PC-9 (cell line): ENCODE measurements around the gene COX4I2. TPM values are rescaled to one million over a fixed set of nuclear protein-coding genes. Genes with fewer than 3 reads are reported as not detected.
"Not testable (repeated sequence)": the region's sequence is repeated elsewhere in the genome, so short reads cannot be mapped to it uniquely, and the experiment has no call there.

ENCODE experiments used
- BruUV-seq: library from RNA; stranded (reverse); fragments of 400-500 nt; replicated peaks from 2 replicates; lab custom pipeline; 2021; lab: Mats Ljungman, UMichigan
- CTCF ChIA-PET: fragments of 300-600 bp; sonication (Branson Sonifier 250); formaldehyde crosslinking; loops from one replicate; lab custom pipeline; 2022; ENCODE audit warnings: antibody characterized with exemption; lab: Charles Lee
- POLR2A ChIA-PET: fragments of 300-600 bp; sonication (Branson Sonifier 250); formaldehyde crosslinking; loops from one replicate; lab custom pipeline; 2022; ENCODE audit warnings: antibody characterized with exemption; ENCODE audit not compliant: unreplicated experiment; lab: Charles Lee
- DNase-seq, 2 experiments: peaks; one replicate each; pipeline versions ENCODE4 v3.0.0 to v3.0.0-alpha.2; 2015 to 2022; ENCODE audit warnings: mixed read lengths in 1 of 2
- H2AFZ ChIP-seq: fragments of 200-600 bp; sonication (generic); 2 replicates; pipeline ENCODE4 v1.8.1; 2017; ENCODE audit warnings: antibody characterized with exemption
- H3F3A ChIP-seq: fragments of 200-600 bp; sonication (generic); 2 replicates; pipeline ENCODE4 v1.8.1; 2017; ENCODE audit warnings: antibody characterized with exemption, mild to moderate bottlenecking, low read depth; ENCODE audit not compliant: insufficient read depth
- H3K27ac ChIP-seq: fragments of 200-600 bp; sonication (generic); 2 replicates; pipeline ENCODE4 v1.6.1; 2016; ENCODE audit warnings: mixed run types
- H3K27me3 ChIP-seq: fragments of 200-600 bp; sonication (generic); 2 replicates; pipeline ENCODE4 v1.6.1; 2016; ENCODE audit warnings: low read depth, mixed run types; ENCODE audit not compliant: insufficient read depth
- H3K36me3 ChIP-seq: fragments of 200-600 bp; sonication (generic); 2 replicates; pipeline ENCODE4 v1.6.1; 2016; ENCODE audit warnings: low read depth, mixed run types
- H3K4me1 ChIP-seq: fragments of 200-600 bp; sonication (generic); replicated peaks from 2 replicates; pipeline ENCODE4 v1.6.1; 2016; ENCODE audit warnings: mixed run types; ENCODE audit not compliant: insufficient read depth
- H3K4me2 ChIP-seq: fragments of 200-600 bp; sonication (generic); 2 replicates; pipeline ENCODE4 v1.6.1; 2017; ENCODE audit warnings: mixed run types
- H3K4me3 ChIP-seq: fragments of 200-600 bp; sonication (generic); 2 replicates; pipeline ENCODE4 v1.6.1; 2016; ENCODE audit warnings: mixed run types
- H3K79me2 ChIP-seq: fragments of 200-600 bp; sonication (generic); 2 replicates; pipeline ENCODE4 v1.6.1; 2017; ENCODE audit warnings: low read depth, mixed run types
- H3K9me2 ChIP-seq: fragments of 200-600 bp; sonication (generic); 2 replicates; pipeline ENCODE4 v1.8.1; 2017; ENCODE audit warnings: mild to moderate bottlenecking; ENCODE audit not compliant: insufficient read depth
- H3K9me3 ChIP-seq: fragments of 200-600 bp; sonication (generic); 2 replicates; pipeline ENCODE4 v1.8.1; 2016; ENCODE audit warnings: low read depth; ENCODE audit not compliant: insufficient read depth
- H4K20me1 ChIP-seq: fragments of 200-600 bp; sonication (generic); 2 replicates; pipeline ENCODE4 v1.8.1; 2017; ENCODE audit not compliant: insufficient read depth
- CTCF ChIP-seq: fragments of 200-600 bp; sonication (generic); conservative IDR thresholded peaks from 2 replicates; pipeline ENCODE4 v1.6.1; 2017; ENCODE audit warnings: mixed run types, antibody characterized with exemption, mild to moderate bottlenecking, moderate library complexity
- EZH2 ChIP-seq: fragments of 200-600 bp; sonication (generic); IDR thresholded peaks from 2 replicates; pipeline ENCODE4 v1.8.0; 2017; ENCODE audit warnings: antibody characterized with exemption, low read depth
- intact Hi-C: fragments of 100-400 bp; cut with micrococcal nuclease; formaldehyde crosslinking; loops from one replicate; pipeline ENCODE4 v1.10.0; 2022; ENCODE audit not compliant: unreplicated experiment
- total RNA-seq: library from RNA; stranded (reverse); gene quantifications from 2 replicates; pipeline ENCODE4 v1.2.3, GENCODE V29; 2021

The COX4I2 gene
- total RNA-seq, 1 experiment from 2014 or later: not detected

GRCh38 chr20:31644701-31645100 is 7.0 kb downstream of the COX4I2 start:
- no peaks in the 10 kb centered on the region for H3F3A ChIP-seq
- H4K20me1 ChIP-seq: no peaks in the 10 kb centered on the region
- CTCF ChIA-PET: interaction anchor here (0.6 to 0.7 kb wide), 2 partner anchors 10 to 32 kb away, joined by 5 to 9 read pairs; no protein-coding TSS in a partner anchor
- H3K4me1 ChIP-seq: no peaks in the 10 kb centered on the region
- H2AFZ ChIP-seq: no peak overlapping the region
- intact Hi-C loops: no loop called here
- H3K79me2 ChIP-seq: no peaks in the 10 kb centered on the region
- H3K36me3 ChIP-seq: no peaks in the 10 kb centered on the region
- no peak overlapping the region for H3K4me2 ChIP-seq
- no peaks in the 10 kb centered on the region for H3K27me3 ChIP-seq
- BruUV-seq: no TSS peak
- H3K9me3 ChIP-seq: no peaks in the 10 kb centered on the region
- no peak overlapping the region for H3K27ac ChIP-seq
- H3K4me3 ChIP-seq: no peak overlapping the region
- no peak for DNase-seq
- TF ChIP-seq EZH2 (no peak), CTCF (no peak)
- POLR2A ChIA-PET: no interaction called here
- H3K9me2 ChIP-seq: no peaks in the 10 kb centered on the region

- POLR2A ChIA-PET: not testable (repeated sequence)
Measured at GRCh38 chr20:31648104-31648503, 10.4 kb downstream of the COX4I2 start.

GRCh38 chr20:31652917-31653396 is 15.2 kb downstream of the COX4I2 start:
- Histone ChIP-seq H3K27ac (no peak overlapping the region), H3K9me2 (no peaks in the 10 kb centered on the region), H4K20me1 (no peaks in the 10 kb centered on the region), H3K27me3 (no peaks in the 10 kb centered on the region), H3K4me2 (no peak overlapping the region), H2AFZ (no peak overlapping the region), H3K36me3 (no peaks in the 10 kb centered on the region), H3K4me3 (no peak overlapping the region), H3K9me3 (no peaks in the 10 kb centered on the region), H3K4me1 (no peaks in the 10 kb centered on the region), H3K79me2 (no peaks in the 10 kb centered on the region), H3F3A (peaks cover 1% of the 10 kb centered on the region; the same call in 1 of the 2 replicates)
- TF ChIP-seq EZH2: no peak
- no peak for TF ChIP-seq CTCF
- BruUV-seq: no TSS peak
- CTCF ChIA-PET: no interaction called here
- intact Hi-C loops: no loop called here
- DNase-seq: no peak
- POLR2A ChIA-PET: interaction anchor here (0.6 kb wide), 1 partner anchor 71 kb away, joined by 4 read pairs; no protein-coding TSS in a partner anchor

More at GRCh38 chr20:31648104-31648503, 10.4 kb downstream of the COX4I2 start:
- H3K9me3 ChIP-seq, H3F3A ChIP-seq, H3K4me2 ChIP-seq, BruUV-seq, H3K79me2 ChIP-seq, H3K27me3 ChIP-seq, H3K4me3 ChIP-seq, H3K9me2 ChIP-seq, H2AFZ ChIP-seq, H3K36me3 ChIP-seq, DNase-seq, H3K27ac ChIP-seq, H3K4me1 ChIP-seq, H4K20me1 ChIP-seq, intact Hi-C loops: not testable (repeated sequence)
- CTCF ChIA-PET: interaction anchor here (0.7 kb wide), 1 partner anchor 202 kb away, joined by 4 read pairs; no protein-coding TSS in a partner anchor

GRCh38 chr20:31653561-31653960 is 15.8 kb downstream of the COX4I2 start:
- Histone ChIP-seq H3K4me1 (no peaks in the 10 kb centered on the region), H2AFZ (no peak overlapping the region), H3K9me2 (no peaks in the 10 kb centered on the region), H3K4me3 (no peak overlapping the region), H3K79me2 (no peaks in the 10 kb centered on the region), H3K9me3 (no peaks in the 10 kb centered on the region), H3K36me3 (no peaks in the 10 kb centered on the region), H3K27ac (no peak overlapping the region), H3F3A (peaks cover 5% of the 10 kb centered on the region; the same call in 1 of the 2 replicates), H3K27me3 (no peaks in the 10 kb centered on the region), H3K4me2 (no peak overlapping the region), H4K20me1 (no peaks in the 10 kb centered on the region)
- TF ChIP-seq EZH2: no peak
- no peak for TF ChIP-seq CTCF
- intact Hi-C loops: no loop called here
- no TSS peak for BruUV-seq
- no peak for DNase-seq
- ChIA-PET CTCF (no interaction called here), POLR2A (no interaction called here)
